ENCODE data around the gene VWA5B1.

- TF ChIP-seq POLR2A (IDR thresholded peaks at IDR 0.05; ENCODE audit: low read depth, low read length) (no peak), TAF1 (IDR thresholded peaks at IDR 0.05; ENCODE audit: low read depth, low read length) (no peak), POLR2AphosphoS5 (IDR thresholded peaks at IDR 0.05; ENCODE audit: low read depth, low read length) (no peak)
Measured at GRCh38 chr1:20275319-20275925, 15.3 kb upstream of the VWA5B1 start.
